RPMI7951 (cell line): ENCODE data around the gene SOWAHA. TPM values are rescaled to one million over a fixed set of nuclear protein-coding genes. Genes with fewer than 3 reads are reported as not detected.

Experiments
- DNase-seq: peaks from one replicate; pipeline ENCODE4 v3.0.0-alpha.2; 2012; ENCODE audit warnings: low read depth
- total RNA-seq: library from RNA; depleted of rRNA; stranded (reverse); fragments of >200 nt; shearing (Covaris generic); gene quantifications from 2 replicates; pipeline ENCODE4 v1.2.3, GENCODE V29; 2014

The SOWAHA gene
- total RNA-seq, 1 experiment from 2014 or later, result not detected

DNA sequence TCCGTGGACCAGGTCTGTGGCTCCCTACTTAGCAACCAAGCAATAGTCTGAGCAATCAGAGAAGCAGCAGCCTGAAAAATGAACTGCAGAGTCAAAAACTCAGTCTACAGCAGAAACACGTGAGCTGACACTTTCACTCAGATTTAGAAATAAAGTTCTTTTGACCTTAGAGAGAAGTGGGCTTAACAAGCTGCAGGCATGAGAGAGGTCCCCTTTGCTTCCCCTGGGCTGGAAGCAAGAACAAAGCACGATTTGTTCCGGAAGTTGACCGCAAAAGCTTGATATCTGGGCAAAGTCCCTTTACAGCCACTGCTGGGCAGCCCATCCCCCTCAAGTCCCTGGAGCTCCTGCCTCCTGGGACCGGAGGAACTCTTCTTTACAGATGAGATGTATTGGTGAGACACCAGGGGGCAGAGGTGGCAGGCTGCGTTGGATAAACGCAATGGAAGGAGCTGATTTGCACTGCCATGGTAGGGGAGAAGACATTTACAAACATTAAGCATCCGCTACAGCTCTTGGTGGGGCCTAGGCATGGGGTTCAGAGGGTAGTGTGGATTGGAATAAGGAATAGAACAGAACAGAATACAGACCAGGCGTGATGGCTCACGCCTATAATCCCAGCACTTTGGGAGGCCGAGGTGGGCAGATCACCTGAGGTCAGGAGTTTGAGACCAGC lies 5.8 kb upstream of the SOWAHA start:
- DNase-seq, result peak; percentile 56

DNA sequence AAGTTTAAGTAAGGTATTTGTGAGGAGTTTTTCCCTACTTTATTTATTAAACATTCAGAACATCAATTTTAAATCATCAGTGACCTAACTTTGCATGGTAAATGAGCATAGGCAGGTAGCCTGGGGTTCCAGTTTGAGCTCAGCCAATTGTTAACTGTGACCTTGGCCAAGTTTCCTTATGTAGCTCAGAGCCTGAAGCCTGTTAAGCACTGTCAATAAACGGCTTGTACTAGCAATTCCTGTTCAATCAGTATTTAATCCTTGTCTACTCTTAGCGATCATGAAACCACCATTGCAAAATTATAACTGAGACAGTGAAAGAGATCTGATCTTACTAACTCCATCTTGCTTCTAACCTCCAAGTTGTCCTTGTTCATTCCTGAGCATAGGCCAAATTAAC lies 4.7 kb upstream of the SOWAHA start:
- DNase-seq, result no peak

DNA sequence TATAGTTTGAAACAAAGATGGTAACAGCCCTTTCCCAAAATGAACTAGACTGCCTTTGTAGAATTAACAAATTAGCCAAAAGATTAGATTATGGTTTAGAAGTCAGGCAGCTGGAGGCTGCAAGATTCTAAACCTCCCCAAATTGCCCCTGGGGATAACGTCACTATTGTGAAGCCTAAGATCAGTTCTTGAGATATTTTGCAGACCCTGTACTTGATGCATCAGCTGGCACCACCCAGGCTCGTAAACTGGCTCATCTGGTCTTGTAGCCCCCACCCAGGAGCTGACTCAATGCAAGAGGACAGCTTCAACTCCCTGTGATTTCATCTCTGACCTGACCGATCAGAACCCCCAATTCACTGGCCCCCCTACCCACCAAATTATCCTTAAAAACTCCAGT lies 4.2 kb upstream of the SOWAHA start:
- DNase-seq, result no peak

DNA sequence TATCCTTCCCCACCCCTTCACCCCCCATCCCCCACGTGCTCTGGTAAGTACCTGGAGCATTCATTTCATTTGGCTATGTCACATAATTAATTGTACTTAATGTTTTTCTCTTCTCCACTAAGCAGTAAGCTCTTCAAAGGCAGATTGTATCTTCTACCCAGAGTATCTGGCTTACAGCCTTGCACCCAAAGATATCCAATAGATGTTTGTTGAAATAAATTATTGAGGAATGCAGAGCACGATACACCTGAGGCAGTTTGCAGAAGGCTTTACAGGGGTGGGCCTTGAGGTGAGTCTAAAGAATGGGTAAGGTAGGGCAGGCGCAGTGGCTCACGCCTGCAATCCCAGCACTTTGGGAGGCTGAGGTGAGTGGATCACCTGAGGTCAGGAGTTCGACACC lies 2.5 kb upstream of the SOWAHA start:
- DNase-seq, result no peak

DNA sequence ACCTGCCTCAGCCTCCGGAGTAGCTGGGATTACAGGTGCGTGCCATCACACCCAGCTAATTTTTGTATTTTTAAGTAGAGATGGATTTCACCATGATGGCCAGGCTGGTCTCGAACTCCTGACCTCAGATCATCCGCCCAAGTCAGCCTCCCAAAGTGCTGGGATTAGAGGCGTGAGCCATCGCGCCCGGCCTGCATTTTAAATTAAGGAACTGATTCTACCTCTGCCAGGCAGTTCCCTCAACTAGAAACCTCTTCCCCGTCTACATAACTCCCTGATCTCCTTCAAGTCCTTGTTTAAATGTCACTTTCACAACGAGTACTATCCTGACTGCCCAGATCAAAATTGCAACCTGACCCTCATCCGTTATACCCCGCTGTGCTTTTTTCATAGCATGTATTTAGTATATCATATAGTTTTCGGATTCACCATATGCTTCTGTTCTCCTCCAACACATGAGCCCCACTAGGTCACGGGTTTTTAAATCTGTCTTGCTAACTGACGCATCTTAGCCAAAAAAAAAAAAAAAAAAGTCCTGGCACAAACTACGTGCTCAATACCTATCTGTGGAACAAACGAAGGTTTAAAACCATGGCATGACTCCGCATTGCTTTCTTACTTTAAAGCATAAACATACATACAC lies 858 bp upstream of the SOWAHA start:
- no peak for DNase-seq

DNA sequence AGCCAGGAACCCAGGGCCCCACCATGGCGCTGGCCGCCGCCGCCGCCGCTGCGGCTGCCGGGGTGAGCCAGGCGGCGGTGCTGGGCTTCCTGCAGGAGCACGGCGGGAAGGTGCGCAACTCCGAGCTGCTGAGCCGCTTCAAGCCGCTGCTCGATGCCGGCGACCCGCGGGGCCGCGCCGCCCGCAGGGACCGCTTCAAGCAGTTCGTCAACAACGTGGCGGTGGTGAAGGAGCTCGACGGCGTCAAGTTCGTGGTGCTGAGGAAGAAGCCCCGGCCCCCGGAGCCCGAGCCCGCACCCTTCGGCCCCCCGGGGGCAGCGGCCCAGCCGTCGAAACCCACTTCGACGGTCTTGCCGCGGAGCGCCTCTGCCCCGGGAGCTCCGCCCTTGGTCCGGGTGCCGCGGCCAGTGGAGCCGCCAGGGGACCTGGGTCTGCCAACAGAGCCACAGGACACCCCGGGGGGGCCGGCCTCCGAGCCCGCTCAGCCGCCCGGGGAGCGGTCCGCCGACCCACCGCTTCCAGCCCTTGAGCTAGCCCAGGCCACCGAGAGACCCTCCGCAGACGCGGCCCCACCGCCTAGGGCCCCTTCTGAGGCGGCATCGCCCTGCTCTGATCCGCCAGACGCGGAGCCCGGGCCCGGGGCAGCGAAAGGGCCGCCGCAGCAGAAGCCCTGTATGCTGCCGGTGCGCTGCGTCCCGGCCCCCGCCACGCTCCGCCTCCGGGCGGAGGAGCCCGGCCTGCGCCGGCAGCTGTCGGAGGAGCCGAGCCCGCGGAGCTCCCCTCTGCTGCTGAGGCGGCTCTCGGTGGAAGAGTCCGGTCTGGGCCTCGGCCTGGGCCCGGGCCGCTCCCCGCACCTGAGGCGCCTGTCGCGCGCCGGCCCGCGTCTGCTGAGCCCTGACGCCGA lies 749 bp downstream of the SOWAHA start:
- no peak for DNase-seq

DNA sequence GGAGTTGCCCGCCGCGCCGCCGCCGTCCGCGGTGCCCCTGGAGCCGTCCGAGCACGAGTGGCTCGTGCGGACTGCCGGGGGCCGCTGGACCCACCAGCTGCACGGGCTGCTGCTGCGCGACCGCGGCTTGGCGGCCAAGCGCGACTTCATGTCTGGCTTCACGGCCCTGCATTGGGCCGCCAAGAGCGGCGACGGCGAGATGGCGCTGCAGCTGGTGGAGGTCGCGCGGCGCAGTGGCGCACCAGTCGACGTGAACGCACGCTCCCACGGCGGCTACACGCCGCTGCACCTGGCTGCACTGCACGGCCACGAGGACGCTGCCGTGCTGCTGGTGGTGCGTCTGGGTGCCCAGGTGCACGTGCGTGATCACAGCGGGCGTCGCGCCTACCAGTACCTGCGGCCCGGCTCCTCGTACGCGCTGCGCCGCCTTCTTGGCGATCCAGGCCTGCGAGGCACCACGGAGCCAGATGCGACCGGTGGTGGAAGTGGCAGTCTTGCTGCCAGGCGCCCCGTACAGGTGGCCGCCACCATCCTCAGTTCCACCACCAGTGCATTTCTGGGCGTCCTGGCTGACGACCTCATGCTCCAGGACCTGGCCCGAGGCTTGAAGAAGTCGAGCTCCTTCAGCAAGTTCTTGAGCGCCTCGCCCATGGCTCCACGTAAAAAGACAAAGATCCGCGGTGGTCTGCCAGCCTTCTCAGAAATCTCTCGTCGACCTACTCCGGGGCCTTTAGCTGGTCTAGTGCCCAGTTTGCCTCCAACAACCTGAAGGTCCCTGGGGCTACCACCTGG lies 1.6 kb downstream of the SOWAHA start:
- no peak for DNase-seq

DNA sequence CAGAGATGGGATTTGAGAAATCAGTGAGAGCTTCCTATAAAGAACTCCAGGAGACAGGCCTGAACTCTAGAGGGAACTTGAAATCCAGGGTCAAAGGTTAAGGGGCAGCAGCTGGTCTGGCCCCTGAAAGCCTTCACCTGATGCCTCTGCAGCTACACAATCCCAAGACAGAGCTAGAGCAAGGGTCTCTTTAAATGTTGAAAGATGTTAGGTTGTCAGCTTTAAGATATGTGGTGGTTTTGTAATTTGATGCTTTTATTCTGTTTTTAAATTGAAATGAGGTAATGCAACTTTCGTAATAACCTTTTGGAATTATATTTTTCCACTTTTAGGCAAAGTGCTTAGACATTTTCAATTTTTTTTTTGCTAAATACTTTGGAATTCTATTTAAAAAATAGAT lies 2.4 kb downstream of the SOWAHA start:
- no peak for DNase-seq

DNA sequence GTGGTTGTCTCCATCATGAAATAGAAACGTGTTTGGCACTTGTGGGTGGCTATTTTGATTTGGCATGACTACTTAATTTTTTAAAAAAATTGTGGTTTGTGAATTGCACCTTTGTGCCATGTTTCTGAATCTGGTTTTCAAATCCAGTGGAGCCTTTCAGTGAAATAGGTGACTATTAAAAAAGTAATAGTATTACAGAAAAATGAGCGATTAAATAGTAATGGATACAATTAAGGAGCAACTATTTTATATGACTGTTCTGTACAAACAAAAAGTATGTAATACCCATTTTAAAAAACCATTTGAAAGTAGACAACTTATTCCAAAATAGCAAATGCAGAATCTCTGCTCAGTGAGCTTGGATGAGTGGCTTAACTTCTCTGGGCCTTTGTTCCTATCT lies 3.0 kb downstream of the SOWAHA start:
- DNase-seq, result no peak

DNA sequence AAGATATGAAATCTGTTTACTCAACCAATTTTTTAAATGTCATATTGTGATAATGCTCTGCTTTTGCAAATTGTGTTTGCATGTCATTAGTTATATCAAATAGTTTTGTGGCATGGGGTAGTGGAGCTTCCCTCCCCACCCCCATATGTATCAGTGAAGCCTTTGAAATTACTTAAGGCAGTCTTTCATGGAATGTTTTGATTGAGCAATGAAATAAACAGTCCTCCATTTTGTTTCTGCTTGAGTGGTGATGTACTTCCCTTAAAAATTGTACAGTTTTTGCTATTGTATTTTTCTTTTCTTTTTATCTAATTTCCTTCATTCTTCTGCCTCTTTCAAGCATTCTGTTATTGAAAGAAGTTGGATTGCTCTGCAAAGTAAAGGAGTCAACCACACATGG lies 3.5 kb downstream of the SOWAHA start:
- DNase-seq, result no peak

DNA sequence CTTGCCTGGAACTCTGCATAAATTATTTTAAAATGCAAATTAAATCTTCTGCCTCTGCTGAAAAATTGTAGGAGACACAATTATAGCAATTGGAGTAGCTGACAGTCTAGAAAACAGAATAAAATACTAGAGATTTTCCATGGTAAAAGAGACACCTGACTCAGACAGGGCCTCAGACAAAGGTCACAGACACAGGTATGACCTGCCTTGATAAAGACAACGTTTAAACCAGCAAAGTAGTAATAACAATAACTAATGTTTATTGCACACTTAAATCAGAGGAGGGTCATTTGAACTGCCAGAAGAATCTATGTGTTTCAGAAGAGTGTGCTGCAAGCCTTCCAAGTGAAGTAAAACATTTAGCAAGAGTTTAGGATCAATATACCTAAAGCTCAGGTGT lies 3.9 kb downstream of the SOWAHA start:
- DNase-seq, result no peak

DNA sequence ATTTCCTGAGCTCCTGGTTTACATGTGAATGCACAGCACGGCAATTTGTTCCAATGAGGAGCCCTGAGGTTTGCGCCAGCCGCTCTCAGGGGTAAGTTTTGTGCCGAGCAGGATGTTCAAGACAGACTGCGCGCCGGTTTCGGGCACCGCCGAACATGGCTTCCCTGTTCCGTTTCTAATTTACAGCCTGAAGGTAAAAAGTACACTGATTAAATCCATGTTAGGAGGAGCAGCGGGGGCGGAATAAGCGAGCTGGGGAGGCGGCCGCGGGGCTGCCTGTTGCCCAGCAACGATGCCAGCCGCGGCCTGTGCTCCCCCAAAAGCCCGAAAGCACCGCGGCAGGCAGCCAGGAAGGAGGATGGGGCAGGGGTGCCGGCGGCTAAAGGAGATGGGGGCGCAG lies 6.4 kb downstream of the SOWAHA start:
- DNase-seq, result no peak

DNA sequence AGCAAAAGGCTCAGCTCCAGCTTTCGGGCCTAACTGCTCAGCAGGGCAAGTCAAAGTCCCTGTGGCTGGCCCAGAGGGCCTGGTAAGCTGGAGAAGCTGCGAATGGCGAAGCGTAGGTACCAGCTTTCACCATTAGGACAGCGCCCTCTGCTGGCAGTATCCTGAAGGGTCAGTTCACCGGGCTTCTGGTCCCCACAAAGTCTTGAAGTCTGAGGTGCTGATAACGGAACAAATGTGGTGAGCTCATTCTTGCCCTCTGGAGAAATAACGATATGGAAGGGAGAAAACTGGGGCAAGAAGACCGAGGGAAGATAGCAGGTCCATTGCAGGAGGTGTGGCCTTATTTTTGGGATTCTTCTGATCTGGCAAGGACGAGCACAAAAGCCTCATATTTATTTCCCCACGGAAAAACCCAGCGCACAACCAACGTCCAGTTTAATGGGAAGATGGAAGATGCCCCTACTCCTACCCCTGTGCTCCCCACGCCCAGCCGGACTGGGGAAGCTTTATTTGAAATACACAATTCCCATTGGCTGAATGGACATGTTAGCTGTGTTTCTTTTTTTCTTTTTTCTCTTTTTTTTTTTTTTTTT lies 7.2 kb downstream of the SOWAHA start:
- peak; percentile 80 for DNase-seq

DNA sequence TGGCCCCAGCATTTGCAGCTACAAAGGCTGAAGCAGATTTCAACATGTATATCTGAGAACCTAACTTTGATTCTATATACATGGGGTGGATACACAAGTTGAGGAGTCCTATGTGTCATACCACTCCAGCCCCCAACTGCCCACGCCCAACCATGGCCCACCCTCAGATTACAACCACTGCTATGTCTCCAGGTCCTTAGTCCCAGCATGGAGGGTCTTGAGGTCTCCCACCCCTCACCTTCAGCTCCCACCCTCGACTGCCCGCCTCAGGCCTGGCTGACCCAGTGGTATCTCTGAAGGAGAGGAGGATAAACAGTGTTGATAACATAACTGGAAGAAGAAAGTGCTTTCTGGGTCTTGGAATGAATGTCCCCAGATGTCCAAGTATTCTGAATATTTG lies 8.2 kb downstream of the SOWAHA start:
- no peak for DNase-seq

DNA sequence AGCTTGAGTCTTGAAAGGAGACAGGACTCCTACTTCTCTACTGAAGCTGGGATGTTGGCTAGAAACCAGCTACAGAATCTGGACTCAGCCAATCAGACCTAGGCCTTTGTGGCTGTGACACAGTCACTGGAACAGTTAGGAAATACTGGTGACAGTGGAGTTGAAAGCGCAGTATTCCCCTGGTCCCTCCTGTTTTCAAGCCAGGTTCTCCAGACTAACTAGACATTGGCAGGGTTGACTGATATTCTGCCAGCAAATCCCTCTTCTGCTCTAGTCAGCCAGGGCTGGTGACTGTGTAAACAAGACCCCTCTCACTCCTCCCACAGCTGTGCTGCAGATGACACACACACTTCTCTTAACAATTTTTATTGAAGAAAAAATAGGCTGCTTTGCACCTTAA lies 8.7 kb downstream of the SOWAHA start:
- no peak for DNase-seq

DNA sequence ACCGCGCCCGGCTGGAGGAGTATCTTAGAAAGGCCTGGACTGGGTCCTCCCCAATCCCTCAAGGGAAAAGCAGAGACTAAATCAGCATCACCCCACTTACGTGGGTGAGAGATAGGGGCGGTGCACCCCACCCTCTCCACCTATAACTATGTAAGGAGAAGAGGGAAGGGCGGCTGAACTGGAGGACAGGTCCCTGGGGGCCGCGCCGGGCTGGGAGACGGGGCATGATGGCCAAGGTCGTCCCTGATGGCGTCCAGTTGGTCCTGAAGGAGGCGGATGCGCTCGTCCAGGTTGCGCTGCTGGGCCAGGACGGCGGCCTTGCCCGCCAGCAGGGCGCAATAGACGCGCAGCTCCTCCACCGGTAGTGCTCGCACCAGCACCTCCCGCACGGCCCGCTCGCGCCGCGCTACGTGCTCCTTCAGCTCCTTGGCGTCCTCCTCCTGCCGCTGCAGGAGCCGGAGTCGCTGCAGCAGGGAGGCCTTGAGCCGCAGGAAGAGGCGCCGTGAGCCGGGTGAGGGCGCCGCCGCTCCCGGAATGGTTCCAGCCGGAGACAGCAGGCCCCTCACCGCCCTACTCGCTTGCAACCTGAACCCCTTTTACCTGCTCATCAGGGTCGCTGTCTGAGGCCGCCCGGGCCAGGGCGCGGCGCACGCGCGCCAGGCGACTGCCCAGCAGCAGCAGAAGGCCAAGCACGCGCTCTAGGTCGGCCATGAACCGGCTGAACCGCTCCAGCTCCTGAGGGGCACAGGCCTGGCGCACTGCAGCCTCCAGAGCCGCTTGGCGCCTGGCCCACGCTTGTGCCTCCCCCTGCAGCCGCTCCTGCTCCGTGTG lies 9.8 kb downstream of the SOWAHA start:
- no peak for DNase-seq

DNA sequence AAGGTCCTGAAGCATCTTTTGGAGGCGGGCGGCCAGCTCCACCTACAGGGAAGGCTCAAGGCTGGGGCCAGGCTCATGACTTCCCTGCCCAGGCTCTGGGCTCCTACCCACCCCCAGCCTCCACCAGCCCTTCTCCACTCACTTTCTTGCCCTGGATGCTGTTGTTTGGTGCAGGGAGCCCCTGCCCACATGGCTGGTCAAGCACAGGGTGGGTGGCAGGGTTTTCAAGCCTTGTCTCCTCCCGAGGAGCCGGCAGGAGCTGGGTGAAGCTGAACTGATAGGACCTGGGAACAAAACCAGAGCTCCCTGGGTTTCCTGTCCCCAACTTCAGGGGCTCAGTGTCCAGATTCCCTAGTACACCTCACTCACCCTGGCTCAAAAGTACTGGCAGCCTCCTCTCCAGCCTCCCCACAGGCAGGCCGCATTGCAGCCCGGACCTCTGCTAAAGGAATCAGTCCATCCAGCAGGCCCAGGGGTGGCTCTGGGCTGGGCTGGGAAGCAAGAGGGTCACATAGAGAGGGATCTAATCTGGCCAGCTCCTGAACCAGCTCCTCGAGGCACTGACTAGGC lies 10.5 kb downstream of the SOWAHA start:
- DNase-seq, result no peak

DNA sequence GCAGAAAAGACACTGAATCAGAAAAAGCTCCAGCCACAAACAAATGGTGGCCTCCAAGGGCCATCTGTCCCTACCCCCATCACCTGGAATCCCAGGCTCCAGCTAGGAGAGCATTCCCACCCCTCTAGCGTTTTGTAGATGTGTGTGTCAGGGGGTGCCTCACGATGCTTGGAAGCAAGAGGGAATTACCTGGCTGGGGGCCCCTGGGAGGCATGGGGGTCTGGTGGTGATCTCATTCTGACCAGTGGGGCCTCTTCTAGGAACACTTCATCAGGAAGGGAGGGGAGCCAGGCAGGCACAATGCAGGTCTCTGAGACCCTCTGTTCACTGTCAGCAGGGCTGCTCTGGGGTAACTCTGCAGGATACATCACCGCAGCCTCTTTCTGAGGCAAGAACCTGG lies 11.3 kb downstream of the SOWAHA start:
- no peak for DNase-seq

DNA sequence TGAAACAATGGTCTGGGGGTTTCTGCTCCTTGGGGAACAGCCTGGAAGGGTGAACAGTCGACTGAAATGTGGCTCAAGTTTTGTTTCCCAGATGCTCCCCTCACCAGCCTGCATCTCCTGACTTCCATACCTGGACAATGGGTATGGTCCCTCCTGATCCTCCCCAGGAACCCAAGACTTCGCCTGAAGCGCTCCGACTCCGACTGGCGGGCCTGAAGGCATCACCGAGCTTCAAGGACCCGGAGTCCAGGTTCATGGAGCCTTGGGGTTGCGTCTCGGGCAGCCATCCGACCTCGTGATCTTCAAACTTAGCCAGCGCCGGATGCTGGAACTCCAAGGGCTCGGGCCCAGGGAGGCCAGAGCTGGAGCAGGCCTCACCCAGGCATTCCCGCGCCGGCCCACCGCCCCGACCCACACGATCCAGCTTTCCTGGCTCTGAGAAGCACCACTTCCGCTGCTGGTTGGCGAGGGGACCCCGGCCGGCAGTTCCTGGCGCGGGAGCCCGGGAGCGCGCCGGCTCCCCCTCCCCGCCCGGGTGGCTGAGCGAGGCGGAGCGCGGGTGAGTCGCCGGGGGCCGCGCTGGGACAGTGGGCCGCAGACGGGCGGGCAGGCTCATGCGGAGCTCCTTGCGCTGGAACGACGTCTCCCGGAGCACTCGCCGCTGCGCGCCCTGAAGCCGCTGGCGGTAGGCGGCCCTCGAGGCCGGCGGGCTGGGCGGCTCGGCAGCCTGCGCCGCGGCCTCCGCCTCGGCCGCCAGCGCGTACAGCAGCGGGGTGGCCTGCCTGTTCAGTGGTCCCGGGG lies 12.1 kb downstream of the SOWAHA start:
- DNase-seq, result no peak
